ENCODE measurements around the gene P2RY2. TPM values are rescaled to one million over a fixed set of nuclear protein-coding genes. Genes with fewer than 3 reads are reported as not detected.

Gene P2RY2
- 10 to 100 TPM; 17.8 to 26.0 TPM for polyA plus RNA-seq

DNA sequence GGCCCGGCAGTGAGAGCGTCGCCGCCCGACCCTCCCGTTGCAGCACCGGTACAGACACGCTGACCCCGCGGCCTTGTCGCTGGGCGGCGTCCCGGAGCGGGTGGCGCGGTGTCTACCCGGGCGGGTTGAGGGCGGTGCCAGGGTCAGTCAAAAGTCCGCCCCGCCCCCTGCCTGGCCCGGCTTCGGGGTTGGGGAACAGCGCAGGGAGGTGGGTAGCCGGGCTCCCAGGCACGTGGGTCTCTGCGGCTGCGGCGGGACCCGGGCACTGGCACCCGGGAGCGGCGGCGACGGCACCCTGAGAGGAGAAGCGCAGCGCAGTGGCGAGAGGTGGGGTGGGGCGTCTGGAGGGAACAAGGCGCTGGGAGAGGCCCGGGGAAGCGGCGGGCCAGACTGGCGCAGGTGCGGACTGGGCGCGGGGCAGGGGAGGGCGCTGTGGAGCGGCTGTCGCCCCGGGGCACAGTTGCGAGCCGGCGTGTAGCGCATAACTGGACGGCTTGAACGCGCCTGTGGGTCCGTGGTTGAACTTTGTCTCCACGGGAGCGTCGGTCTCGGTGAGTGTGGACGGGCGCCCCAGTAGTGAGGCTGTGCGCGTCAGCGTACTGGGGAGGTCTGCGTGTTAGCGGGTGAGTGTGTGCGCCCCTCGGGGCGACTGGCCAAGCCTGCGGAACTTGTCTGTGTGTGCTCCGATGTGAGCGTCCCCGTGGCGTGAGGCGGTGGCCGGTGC, at the start of gene P2RY2:
Gene P2RY2 (plus strand): TSS at position 176 of the 724 bp plus-strand sequence. CDS start 15,879 bp downstream, outside the sequence.
- peak within 1 kb of the TSS; percentile 67 to 73 for H3K4me3 ChIP-seq (ENCODE audit: low read depth in 1 of 2, low read length in 2 of 2)
- peaks cover 12 to 37% of the 10 kb centered on the region in 2 donors for H3K4me1 ChIP-seq (ENCODE audit: control insufficient read depth in 2 of 2, insufficient read depth in 2 of 2, low read length in 1 of 2)
- H3K36me3 ChIP-seq (ENCODE audit: control insufficient read depth in 2 of 2, insufficient read depth in 2 of 2, low read length in 1 of 2): peaks cover 0 to 7% of the 10 kb centered on the region in 2 donors
- no peaks in the 10 kb centered on the region for H3K27me3 ChIP-seq (ENCODE audit: control insufficient read depth in 1 of 2, insufficient read depth in 2 of 2, low read length in 2 of 2)
- H3K27ac ChIP-seq (ENCODE audit: low read depth in 2 of 2, low read length in 1 of 2): peak within 1 kb of the TSS; percentile 82
- 2% methylated on average over 79 to 81 of the region's 81 CpGs for WGBS, 2 donors
- no peaks in the 10 kb centered on the region for H3K9me3 ChIP-seq (ENCODE audit: control insufficient read depth in 2 of 2, insufficient read depth in 1 of 2, low read depth in 1 of 2, low read length in 1 of 2)

- no peaks in the 10 kb centered on the region for H3K27me3 ChIP-seq (ENCODE audit: control insufficient read depth in 1 of 2, insufficient read depth in 2 of 2, low read length in 2 of 2)
- H3K4me1 ChIP-seq (ENCODE audit: control insufficient read depth in 2 of 2, insufficient read depth in 2 of 2, low read length in 1 of 2): no peaks in the 10 kb centered on the region
- no peak overlapping the region for H3K4me3 ChIP-seq (ENCODE audit: low read depth in 1 of 2, low read length in 2 of 2)
- 81 to 85% methylated on average over 11 of the region's 11 CpGs for WGBS, 2 donors
- no peaks in the 10 kb centered on the region for H3K36me3 ChIP-seq (ENCODE audit: control insufficient read depth in 2 of 2, insufficient read depth in 2 of 2, low read length in 1 of 2)
- no peak overlapping the region for H3K27ac ChIP-seq (ENCODE audit: low read depth in 2 of 2, low read length in 1 of 2)
- no peaks in the 10 kb centered on the region for H3K9me3 ChIP-seq (ENCODE audit: control insufficient read depth in 2 of 2, insufficient read depth in 1 of 2, low read depth in 1 of 2, low read length in 1 of 2)
These were observed 49.0 kb upstream of the P2RY2 start for GRCh38 chr11:73168925-73169579.

DNA sequence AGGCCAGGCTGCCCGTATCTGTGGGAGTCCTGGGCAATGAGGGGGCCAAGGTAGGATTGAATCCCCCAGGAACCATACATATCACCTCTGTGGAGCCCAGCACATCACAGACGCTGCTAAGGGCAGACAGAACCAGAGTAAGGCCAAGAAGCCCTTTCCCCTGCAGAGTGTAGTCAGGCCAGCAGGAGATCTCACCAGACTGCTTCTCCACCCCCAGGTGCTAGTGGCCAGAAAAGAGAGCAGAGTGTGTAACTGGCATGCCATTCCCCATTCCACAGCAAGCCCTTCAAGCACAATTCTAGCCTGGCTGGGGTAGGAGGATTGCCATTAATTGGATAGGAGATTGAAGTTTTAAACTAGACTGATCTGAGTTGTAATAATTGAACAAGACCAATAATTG, 47.9 kb upstream of the P2RY2 start:
- Histone ChIP-seq H3K27ac (ENCODE audit: low read depth in 2 of 2, low read length in 1 of 2) (no peak overlapping the region), H3K9me3 (ENCODE audit: control insufficient read depth in 2 of 2, insufficient read depth in 1 of 2, low read depth in 1 of 2, low read length in 1 of 2) (no peaks in the 10 kb centered on the region), H3K4me1 (ENCODE audit: control insufficient read depth in 2 of 2, insufficient read depth in 2 of 2, low read length in 1 of 2) (no peaks in the 10 kb centered on the region), H3K27me3 (ENCODE audit: control insufficient read depth in 1 of 2, insufficient read depth in 2 of 2, low read length in 2 of 2) (no peaks in the 10 kb centered on the region), H3K4me3 (ENCODE audit: low read depth in 1 of 2, low read length in 2 of 2) (no peak overlapping the region), H3K36me3 (ENCODE audit: control insufficient read depth in 2 of 2, insufficient read depth in 2 of 2, low read length in 1 of 2) (no peaks in the 10 kb centered on the region)
- 87 to 96% methylated on average over 2 of the region's 2 CpGs for WGBS, 2 donors

GRCh38 chr11:73171436-73172161, 46.5 kb upstream of the P2RY2 start:
- Histone ChIP-seq H3K9me3 (ENCODE audit: control insufficient read depth in 2 of 2, insufficient read depth in 1 of 2, low read depth in 1 of 2, low read length in 1 of 2) (no peaks in the 10 kb centered on the region), H3K36me3 (ENCODE audit: control insufficient read depth in 2 of 2, insufficient read depth in 2 of 2, low read length in 1 of 2) (no peaks in the 10 kb centered on the region), H3K27me3 (ENCODE audit: control insufficient read depth in 1 of 2, insufficient read depth in 2 of 2, low read length in 2 of 2) (no peaks in the 10 kb centered on the region), H3K4me1 (ENCODE audit: control insufficient read depth in 2 of 2, insufficient read depth in 2 of 2, low read length in 1 of 2) (peaks cover 0 to 2% of the 10 kb centered on the region in 2 donors), H3K4me3 (ENCODE audit: low read depth in 1 of 2, low read length in 2 of 2) (no peak overlapping the region), H3K27ac (ENCODE audit: low read depth in 2 of 2, low read length in 1 of 2) (no peak overlapping the region)
- WGBS, 2 donors: 76 to 83% methylated on average over 8 of the region's 8 CpGs

DNA sequence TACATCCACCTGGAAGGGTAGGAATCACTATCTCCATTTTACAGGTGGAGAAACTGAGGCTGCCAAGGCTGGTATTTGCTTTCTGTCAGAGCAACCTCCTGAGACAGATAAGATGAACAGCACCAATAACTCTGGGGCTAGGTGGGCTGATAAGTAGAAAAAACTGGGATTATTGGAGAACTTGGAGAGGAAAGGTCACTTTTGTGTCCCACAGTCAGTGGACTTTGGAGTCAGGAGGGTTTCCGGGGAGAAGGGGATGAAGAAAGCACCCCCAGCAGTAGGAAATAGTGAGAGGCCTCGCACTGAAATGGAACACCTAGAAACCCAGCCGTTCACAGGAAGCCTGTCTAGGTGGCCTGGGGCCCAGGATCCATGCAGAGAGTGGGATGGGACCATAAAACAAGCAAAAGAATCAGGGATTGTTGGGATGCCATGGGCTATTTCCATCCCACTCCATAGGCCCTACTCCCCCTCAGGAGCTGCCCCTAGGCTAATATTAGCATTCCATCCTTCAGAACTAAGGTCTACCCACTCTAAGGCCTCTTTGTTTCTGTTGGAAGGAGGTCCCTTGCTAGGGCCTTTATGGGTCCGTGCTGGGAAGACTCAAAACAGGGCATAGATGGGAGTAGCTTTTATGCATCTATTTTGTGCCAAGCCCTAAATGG, 45.0 kb upstream of the P2RY2 start:
- Histone ChIP-seq H3K4me1 (ENCODE audit: control insufficient read depth in 2 of 2, insufficient read depth in 2 of 2, low read length in 1 of 2) (peaks cover 4 to 11% of the 10 kb centered on the region in 2 donors), H3K27ac (ENCODE audit: low read depth in 2 of 2, low read length in 1 of 2) (no peak overlapping the region), H3K9me3 (ENCODE audit: control insufficient read depth in 2 of 2, insufficient read depth in 1 of 2, low read depth in 1 of 2, low read length in 1 of 2) (no peaks in the 10 kb centered on the region), H3K4me3 (ENCODE audit: low read depth in 1 of 2, low read length in 2 of 2) (no peak overlapping the region), H3K27me3 (ENCODE audit: control insufficient read depth in 1 of 2, insufficient read depth in 2 of 2, low read length in 2 of 2) (no peaks in the 10 kb centered on the region), H3K36me3 (ENCODE audit: control insufficient read depth in 2 of 2, insufficient read depth in 2 of 2, low read length in 1 of 2) (no peaks in the 10 kb centered on the region)
- 86% methylated on average over 4 of the region's 4 CpGs for WGBS, 2 donors

GRCh38 chr11:73173755-73174494, 44.2 kb upstream of the P2RY2 start:
- H3K27me3 ChIP-seq (ENCODE audit: control insufficient read depth in 1 of 2, insufficient read depth in 2 of 2, low read length in 2 of 2): no peaks in the 10 kb centered on the region
- no peak overlapping the region for H3K4me3 ChIP-seq (ENCODE audit: low read depth in 1 of 2, low read length in 2 of 2)
- no peaks in the 10 kb centered on the region for H3K9me3 ChIP-seq (ENCODE audit: control insufficient read depth in 2 of 2, insufficient read depth in 1 of 2, low read depth in 1 of 2, low read length in 1 of 2)
- H3K27ac ChIP-seq (ENCODE audit: low read depth in 2 of 2, low read length in 1 of 2): no peak overlapping the region
- no peaks in the 10 kb centered on the region for H3K36me3 ChIP-seq (ENCODE audit: control insufficient read depth in 2 of 2, insufficient read depth in 2 of 2, low read length in 1 of 2)
- H3K4me1 ChIP-seq (ENCODE audit: control insufficient read depth in 2 of 2, insufficient read depth in 2 of 2, low read length in 1 of 2): peaks cover 4 to 11% of the 10 kb centered on the region in 2 donors
- WGBS, 2 donors: 70 to 79% methylated on average over 11 of the region's 11 CpGs

- H3K9me3 ChIP-seq (ENCODE audit: control insufficient read depth in 2 of 2, insufficient read depth in 1 of 2, low read depth in 1 of 2, low read length in 1 of 2): no peaks in the 10 kb centered on the region
- no peak overlapping the region for H3K4me3 ChIP-seq (ENCODE audit: low read depth in 1 of 2, low read length in 2 of 2)
- peaks cover 4 to 11% of the 10 kb centered on the region in 2 donors for H3K4me1 ChIP-seq (ENCODE audit: control insufficient read depth in 2 of 2, insufficient read depth in 2 of 2, low read length in 1 of 2)
- H3K27me3 ChIP-seq (ENCODE audit: control insufficient read depth in 1 of 2, insufficient read depth in 2 of 2, low read length in 2 of 2): no peaks in the 10 kb centered on the region
- H3K36me3 ChIP-seq (ENCODE audit: control insufficient read depth in 2 of 2, insufficient read depth in 2 of 2, low read length in 1 of 2): no peaks in the 10 kb centered on the region
- 91 to 92% methylated on average over 3 of the region's 3 CpGs for WGBS, 2 donors
- H3K27ac ChIP-seq (ENCODE audit: low read depth in 2 of 2, low read length in 1 of 2): no peak overlapping the region
These were observed 43.6 kb upstream of the P2RY2 start for GRCh38 chr11:73174495-73174791.

GRCh38 chr11:73175551-73176144, 42.4 kb upstream of the P2RY2 start:
- WGBS, 2 donors: 66 to 74% methylated on average over 5 of the region's 5 CpGs
- H3K4me3 ChIP-seq (ENCODE audit: low read depth in 1 of 2, low read length in 2 of 2): no peak overlapping the region
- no peaks in the 10 kb centered on the region for H3K27me3 ChIP-seq (ENCODE audit: control insufficient read depth in 1 of 2, insufficient read depth in 2 of 2, low read length in 2 of 2)
- no peak overlapping the region for H3K27ac ChIP-seq (ENCODE audit: low read depth in 2 of 2, low read length in 1 of 2)
- no peaks in the 10 kb centered on the region for H3K9me3 ChIP-seq (ENCODE audit: control insufficient read depth in 2 of 2, insufficient read depth in 1 of 2, low read depth in 1 of 2, low read length in 1 of 2)
- H3K4me1 ChIP-seq (ENCODE audit: control insufficient read depth in 2 of 2, insufficient read depth in 2 of 2, low read length in 1 of 2): peaks cover 4 to 11% of the 10 kb centered on the region in 2 donors
- H3K36me3 ChIP-seq (ENCODE audit: control insufficient read depth in 2 of 2, insufficient read depth in 2 of 2, low read length in 1 of 2): no peaks in the 10 kb centered on the region
